ENCODE data around the gene SLC35F2. TPM values are rescaled to one million over a fixed set of nuclear protein-coding genes. Genes with fewer than 3 reads are reported as not detected.

The SLC35F2 gene
- total RNA-seq, 1 donor = 9.9 TPM

DNA sequence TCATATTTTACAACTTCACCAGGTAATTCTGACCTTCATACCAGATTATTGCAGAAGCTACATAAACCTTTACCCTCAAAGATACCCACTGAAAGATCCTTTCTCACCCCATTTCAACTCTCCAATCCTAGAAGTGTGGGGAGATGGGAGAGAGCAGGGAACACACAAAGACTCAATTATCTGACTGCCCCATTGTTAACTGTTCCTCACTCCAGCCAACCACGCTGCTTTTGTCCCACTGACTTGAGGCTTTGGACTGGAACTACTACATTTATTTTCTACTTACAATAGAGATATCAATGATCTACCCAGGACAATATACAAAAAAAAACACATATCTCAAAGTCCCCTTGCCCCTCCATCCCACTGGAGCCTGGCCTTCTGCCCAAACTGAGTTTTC is 102.0 kb downstream of the SLC35F2 start:
- DNase-seq (ENCODE audit: low read depth) = no peak
- TF ChIP-seq, protein P1, sequence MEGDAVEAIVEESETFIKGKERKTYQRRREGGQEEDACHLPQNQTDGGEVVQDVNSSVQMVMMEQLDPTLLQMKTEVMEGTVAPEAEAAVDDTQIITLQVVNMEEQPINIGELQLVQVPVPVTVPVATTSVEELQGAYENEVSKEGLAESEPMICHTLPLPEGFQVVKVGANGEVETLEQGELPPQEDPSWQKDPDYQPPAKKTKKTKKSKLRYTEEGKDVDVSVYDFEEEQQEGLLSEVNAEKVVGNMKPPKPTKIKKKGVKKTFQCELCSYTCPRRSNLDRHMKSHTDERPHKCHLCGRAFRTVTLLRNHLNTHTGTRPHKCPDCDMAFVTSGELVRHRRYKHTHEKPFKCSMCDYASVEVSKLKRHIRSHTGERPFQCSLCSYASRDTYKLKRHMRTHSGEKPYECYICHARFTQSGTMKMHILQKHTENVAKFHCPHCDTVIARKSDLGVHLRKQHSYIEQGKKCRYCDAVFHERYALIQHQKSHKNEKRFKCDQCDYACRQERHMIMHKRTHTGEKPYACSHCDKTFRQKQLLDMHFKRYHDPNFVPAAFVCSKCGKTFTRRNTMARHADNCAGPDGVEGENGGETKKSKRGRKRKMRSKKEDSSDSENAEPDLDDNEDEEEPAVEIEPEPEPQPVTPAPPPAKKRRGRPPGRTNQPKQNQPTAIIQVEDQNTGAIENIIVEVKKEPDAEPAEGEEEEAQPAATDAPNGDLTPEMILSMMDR (IDR thresholded peaks at IDR 0.05; ENCODE audit: insufficient read depth, low read length) = no peak
- H3K4me3 ChIP-seq (ENCODE audit: low read depth, low read length) = no peak overlapping the region

DNA sequence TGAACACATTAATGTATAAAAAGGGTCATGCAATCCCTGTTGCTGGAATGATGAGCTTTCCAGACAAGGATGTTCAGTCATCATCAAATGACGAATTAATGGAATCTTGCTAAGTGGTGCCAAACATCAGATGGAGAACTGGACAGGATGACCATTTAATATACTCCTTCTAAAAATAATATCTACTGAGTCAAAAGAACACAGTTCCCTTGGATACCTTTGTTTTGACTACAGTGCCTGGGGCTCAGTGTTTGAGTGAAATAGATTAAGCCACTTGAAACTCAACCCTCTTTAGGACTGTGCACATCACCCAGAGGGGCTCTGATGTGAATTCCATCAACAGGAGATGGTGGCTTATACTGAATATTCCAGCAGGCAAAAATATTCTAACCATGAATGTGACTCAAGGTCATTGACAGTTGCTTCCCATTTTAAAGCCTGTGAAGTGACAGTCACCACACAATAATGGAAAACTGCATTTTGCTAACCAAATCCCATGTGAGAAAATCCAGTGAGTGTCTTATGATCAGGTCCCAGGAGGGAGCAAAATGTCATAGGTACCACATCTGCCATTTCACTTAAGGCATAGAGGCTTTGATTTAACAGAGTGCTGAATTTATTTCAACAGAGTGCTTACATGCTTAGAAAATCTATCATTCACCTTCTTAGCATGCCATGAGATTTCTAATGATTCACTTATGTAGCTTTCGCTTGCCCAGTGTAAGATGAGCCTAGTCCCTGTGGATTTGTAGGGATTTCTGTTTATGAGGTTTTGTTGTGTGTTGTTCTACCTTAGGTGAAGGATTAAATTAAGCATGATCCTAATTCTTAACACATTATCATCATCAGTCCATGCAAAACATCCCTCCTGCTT is 105.4 kb downstream of the SLC35F2 start:
- DNase-seq (ENCODE audit: low read depth) = no peak
- no peak overlapping the region for H3K4me3 ChIP-seq (ENCODE audit: low read depth, low read length)
- TF ChIP-seq, protein P1 (IDR thresholded peaks at IDR 0.05; ENCODE audit: insufficient read depth, low read length) = no peak

DNA sequence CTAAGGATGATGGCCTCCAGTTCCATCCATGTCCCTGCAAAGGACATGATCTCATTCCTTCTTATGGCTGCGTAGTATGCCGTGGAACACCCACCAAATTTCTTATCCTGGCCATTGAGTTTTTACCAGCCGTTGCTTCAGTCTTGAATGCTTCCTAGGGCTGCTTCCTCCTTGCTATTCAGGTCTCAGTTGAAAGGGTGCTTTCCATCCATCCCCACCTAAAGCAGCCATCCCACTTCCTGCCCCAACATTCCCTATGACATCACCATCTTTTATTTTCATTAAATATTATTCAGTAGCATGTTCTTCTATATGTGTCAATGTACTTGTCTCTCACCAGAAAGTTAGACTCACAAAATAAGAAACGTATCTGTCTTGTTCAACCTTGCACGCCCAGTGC is 106.1 kb downstream of the SLC35F2 start:
- DNase-seq (ENCODE audit: low read depth) = no peak
- TF ChIP-seq, protein P1 (IDR thresholded peaks at IDR 0.05; ENCODE audit: insufficient read depth, low read length) = no peak
- no peak overlapping the region for H3K4me3 ChIP-seq (ENCODE audit: low read depth, low read length)

DNA sequence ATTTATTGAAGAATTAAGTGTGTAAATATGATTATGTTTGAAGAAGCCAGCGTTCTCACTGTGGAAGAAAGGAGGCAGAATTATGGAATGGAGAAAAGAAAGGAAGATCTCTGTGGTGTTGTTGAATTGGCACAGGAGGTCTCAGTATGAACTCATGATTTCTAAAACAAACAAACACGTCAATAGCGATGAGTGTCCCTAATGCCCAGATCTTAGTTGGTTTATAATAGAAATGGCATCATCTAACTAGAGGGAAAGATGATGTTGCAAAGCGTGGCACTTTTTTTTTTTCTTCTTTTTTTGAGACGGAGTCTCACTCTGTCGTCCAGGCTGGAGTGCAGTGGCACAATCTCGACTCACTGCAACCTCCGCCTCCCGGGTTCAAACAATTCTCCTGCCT is 107.5 kb downstream of the SLC35F2 start:
- no peak for DNase-seq (ENCODE audit: low read depth)
- H3K4me3 ChIP-seq (ENCODE audit: low read depth, low read length) = no peak overlapping the region
- TF ChIP-seq, protein P1 (IDR thresholded peaks at IDR 0.05; ENCODE audit: insufficient read depth, low read length) = no peak

DNA sequence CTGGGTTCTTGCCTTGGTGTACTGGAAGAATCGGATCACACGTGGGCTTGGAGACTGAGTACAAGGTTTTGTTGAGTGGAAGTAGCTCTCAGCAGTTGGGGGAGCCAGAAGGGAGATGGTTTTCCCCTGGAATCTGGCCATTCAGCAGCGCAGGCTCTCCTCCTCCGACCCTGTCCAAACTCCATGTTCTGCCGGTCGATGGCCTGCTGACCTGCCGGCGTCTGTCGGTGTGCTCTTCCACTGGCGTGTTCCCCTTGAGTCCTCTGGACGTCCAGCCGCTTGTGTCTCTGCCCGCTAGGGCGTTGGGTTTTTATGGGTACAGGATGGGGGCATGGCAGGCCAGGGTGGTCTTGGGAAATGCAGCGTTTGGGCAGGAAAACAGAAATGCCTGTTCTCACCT is 108.3 kb downstream of the SLC35F2 start:
- no peak overlapping the region for H3K4me3 ChIP-seq (ENCODE audit: low read depth, low read length)
- no peak for DNase-seq (ENCODE audit: low read depth)
- TF ChIP-seq, protein P1 (IDR thresholded peaks at IDR 0.05; ENCODE audit: insufficient read depth, low read length) = no peak

DNA sequence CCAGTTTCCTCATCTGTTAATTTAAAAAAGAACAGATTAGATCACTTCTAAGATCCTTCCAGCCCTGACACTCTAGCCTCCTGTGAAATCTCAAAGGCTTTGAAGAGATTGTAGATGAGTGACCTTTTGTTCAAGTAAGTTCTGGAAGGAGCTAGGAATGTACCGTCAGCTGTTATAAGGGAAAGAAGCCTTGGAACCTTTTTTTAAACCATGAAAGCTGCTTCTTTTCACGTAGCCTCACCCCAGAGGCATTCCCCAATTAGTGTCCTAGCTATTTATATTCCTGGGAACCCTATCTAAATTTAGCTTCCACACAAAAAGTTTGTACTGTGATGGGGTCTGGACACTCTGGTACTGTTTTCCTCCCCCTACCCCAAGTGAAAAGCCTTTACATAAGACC is 111.0 kb downstream of the SLC35F2 start:
- TF ChIP-seq, protein P1 (IDR thresholded peaks at IDR 0.05; ENCODE audit: insufficient read depth, low read length) = no peak
- no peak for DNase-seq (ENCODE audit: low read depth)
- H3K4me3 ChIP-seq (ENCODE audit: low read depth, low read length) = no peak overlapping the region

Measured in fibroblast of the aortic adventitia (primary cell).